Measurements from ENCODE around the gene SLC44A5. TPM values are rescaled to one million over a fixed set of nuclear protein-coding genes. Genes with fewer than 3 reads are reported as not detected.
"Not testable (repeated sequence)": the region's sequence is repeated elsewhere in the genome, so short reads cannot be mapped to it uniquely, and the experiment has no call there.

SLC44A5 gene
- total RNA-seq (5.9 TPM), polyA plus RNA-seq (0.77 TPM)

DNA sequence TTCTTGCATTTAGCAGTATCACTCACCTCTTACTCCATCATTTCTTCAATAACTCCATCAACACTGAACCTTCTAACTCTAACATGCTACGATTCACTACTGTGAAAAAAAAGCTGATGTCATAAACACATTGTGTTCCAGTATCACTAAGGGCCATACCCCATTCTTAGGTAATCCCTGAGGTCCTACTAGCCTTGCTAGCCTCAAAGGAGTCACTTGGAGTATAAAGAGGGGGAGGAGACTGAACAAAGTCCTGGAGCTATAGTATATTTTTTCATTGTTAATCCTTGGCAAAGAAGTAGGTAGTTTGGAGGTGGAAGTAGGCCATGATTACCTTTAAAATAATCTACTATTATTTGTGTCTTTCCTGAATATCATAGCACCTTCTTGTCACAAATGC lies at the start of gene SLC44A5:
TSS of gene SLC44A5 (minus strand) at position 101 of the 400 bp plus-strand sequence. CDS start 69,667 bp downstream, outside the sequence.
- H3K4me3 ChIP-seq (ENCODE audit: low read depth, low read length): no peak within 1 kb of the TSS
- WGBS: 67% methylated on average over 1 of the region's 1 CpG
- no peaks in the 10 kb centered on the region for H3K4me1 ChIP-seq (ENCODE audit: insufficient read depth)
- H3K36me3 ChIP-seq (ENCODE audit: insufficient read depth): no peaks in the 10 kb centered on the region
- no peak for DNase-seq (ENCODE audit: extremely low spot score)
- no peak within 1 kb of the TSS for H3K27ac ChIP-seq (ENCODE audit: low read depth)

GRCh38 chr1:75655931-75656330 lies 45.0 kb upstream of the SLC44A5 start:
- no peaks in the 10 kb centered on the region for H3K4me1 ChIP-seq (ENCODE audit: insufficient read depth)

DNA sequence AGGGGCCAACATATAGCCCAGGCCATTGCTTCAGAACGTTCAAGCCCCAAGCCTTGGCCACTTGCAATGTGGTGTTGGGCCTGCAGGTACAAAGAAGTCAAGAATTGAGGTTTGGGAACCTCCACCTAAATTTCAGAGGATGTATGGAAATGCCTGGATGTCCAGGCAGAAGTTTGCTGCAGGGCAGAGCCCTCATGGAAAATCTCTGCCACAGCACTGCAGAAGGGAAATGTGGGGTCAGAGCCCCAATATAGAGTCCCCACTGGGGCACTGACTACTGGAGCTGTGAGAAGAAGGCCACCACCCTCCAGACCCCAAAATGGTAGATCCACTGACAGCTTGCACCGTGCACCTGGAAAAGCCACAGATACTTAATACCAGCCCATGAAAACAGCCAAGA lies 36.3 kb upstream of the SLC44A5 start:
- H3K4me1 ChIP-seq (ENCODE audit: insufficient read depth); H3K36me3 ChIP-seq (ENCODE audit: insufficient read depth); DNase-seq (ENCODE audit: extremely low spot score); H3K27ac ChIP-seq (ENCODE audit: low read depth); H3K4me3 ChIP-seq (ENCODE audit: low read depth, low read length): not testable (repeated sequence)
- 65% methylated on average over 2 of the region's 2 CpGs for WGBS

More at GRCh38 chr1:75655931-75656330, 45.0 kb upstream of the SLC44A5 start:
- no peak overlapping the region for H3K27ac ChIP-seq (ENCODE audit: low read depth)
- no peaks in the 10 kb centered on the region for H3K36me3 ChIP-seq (ENCODE audit: insufficient read depth)
- no peak overlapping the region for H3K4me3 ChIP-seq (ENCODE audit: low read depth, low read length)
- 63% methylated on average over 1 of the region's 1 CpG for WGBS
- DNase-seq (ENCODE audit: extremely low spot score): no peak

- H3K36me3 ChIP-seq (ENCODE audit: insufficient read depth); DNase-seq (ENCODE audit: extremely low spot score); H3K4me3 ChIP-seq (ENCODE audit: low read depth, low read length); H3K4me1 ChIP-seq (ENCODE audit: insufficient read depth); H3K27ac ChIP-seq (ENCODE audit: low read depth): not testable (repeated sequence)
- 96% methylated on average over 2 of the region's 4 CpGs for WGBS
Observed at GRCh38 chr1:75645153-75645552, 34.2 kb upstream of the SLC44A5 start.

DNA sequence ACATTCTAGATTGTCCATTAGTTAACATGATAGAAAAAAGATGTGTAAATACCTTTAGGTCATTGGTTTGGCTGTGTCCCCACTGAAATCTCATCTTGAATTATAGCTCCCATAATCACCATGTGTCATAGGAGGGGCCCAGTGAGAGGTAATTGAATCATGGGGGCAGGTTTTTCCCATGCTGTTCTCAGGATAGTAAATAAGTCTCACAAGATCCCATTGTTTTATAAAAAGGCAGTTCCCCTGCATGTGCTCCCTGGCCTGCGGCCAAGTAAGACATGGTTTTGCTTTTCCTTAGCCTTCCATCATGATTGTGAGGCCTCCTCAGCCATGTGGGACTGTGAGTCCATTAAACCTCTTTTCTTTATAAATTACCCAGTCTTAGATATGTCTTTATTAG lies 32.5 kb upstream of the SLC44A5 start:
- H3K4me3 ChIP-seq (ENCODE audit: low read depth, low read length): no peak overlapping the region

GRCh38 chr1:75641325-75641724 lies 30.4 kb upstream of the SLC44A5 start:
- WGBS: 59% methylated on average over 3 of the region's 3 CpGs
- no peak overlapping the region for H3K4me3 ChIP-seq (ENCODE audit: low read depth, low read length)
- no peaks in the 10 kb centered on the region for H3K36me3 ChIP-seq (ENCODE audit: insufficient read depth)
- H3K4me1 ChIP-seq (ENCODE audit: insufficient read depth): no peaks in the 10 kb centered on the region
- no peak for DNase-seq (ENCODE audit: extremely low spot score)
- H3K27ac ChIP-seq (ENCODE audit: low read depth): no peak overlapping the region

More for the DNA sequence above, 32.5 kb upstream of the SLC44A5 start:
- WGBS: 55% methylated on average over 1 of the region's 1 CpG
- no peaks in the 10 kb centered on the region for H3K4me1 ChIP-seq (ENCODE audit: insufficient read depth)
- peak; percentile 6 for DNase-seq (ENCODE audit: extremely low spot score)
- H3K36me3 ChIP-seq (ENCODE audit: insufficient read depth): no peaks in the 10 kb centered on the region
- no peak overlapping the region for H3K27ac ChIP-seq (ENCODE audit: low read depth)

DNA sequence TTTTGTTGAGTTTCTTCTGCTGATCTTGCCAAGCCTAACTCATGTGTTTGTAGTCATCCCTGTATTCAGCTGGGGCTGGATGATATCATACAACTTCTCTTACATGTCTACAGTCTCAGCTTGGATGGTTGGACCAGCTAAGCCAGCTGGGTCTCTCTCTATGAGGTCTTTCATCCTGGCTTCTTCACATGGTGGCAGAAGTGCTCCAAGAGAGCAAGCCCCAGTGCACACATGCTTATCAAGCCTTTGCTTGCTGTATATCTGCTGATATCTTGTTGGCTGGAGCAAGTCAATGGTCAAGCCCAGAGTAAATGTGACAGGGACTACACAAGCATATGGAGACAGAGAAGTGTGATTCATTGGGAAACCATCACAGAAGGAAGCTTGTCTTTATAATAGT lies 29.2 kb upstream of the SLC44A5 start:
- DNase-seq (ENCODE audit: extremely low spot score): no peak
- Histone ChIP-seq H3K4me1 (ENCODE audit: insufficient read depth) (no peaks in the 10 kb centered on the region), H3K27ac (ENCODE audit: low read depth) (no peak overlapping the region), H3K4me3 (ENCODE audit: low read depth, low read length) (no peak overlapping the region), H3K36me3 (ENCODE audit: insufficient read depth) (no peaks in the 10 kb centered on the region)

DNA sequence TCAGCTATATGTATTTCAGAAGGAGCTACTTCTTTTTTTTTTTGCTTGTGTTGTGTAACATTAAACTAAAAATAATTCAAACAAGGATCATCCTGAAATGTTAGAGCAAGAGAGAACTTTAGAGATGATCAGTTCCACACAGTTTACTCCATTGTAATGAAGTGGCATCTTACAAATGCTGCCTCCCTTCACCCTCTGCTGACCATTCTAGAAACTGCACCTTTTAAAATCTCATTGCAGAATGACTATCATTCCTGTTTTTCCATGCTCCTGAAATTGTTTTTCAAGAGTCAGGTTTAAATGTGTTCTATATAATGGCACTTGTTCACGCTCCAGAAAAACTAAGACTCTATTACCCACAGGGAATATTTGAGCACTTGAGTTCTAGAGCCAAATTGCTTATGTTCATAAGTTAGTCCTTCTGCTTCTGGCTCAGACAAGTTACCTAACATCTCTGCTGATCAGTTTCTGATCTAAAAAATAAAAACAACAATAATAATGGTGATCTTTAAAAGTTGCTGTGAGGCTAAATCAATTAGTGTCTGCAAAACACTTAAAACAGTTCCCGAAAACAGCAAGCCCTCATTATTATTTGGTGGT lies 21.5 kb upstream of the SLC44A5 start:
- H3K27ac ChIP-seq (ENCODE audit: low read depth): no peak overlapping the region
- no peak overlapping the region for H3K4me3 ChIP-seq (ENCODE audit: low read depth, low read length)
- H3K36me3 ChIP-seq (ENCODE audit: insufficient read depth): no peaks in the 10 kb centered on the region
- no peak for DNase-seq (ENCODE audit: extremely low spot score)
- 43% methylated on average over 2 of the region's 2 CpGs for WGBS
- H3K4me1 ChIP-seq (ENCODE audit: insufficient read depth): no peaks in the 10 kb centered on the region

- Histone ChIP-seq H3K4me1 (ENCODE audit: insufficient read depth) (no peaks in the 10 kb centered on the region), H3K4me3 (ENCODE audit: low read depth, low read length) (no peak overlapping the region), H3K27ac (ENCODE audit: low read depth) (no peak overlapping the region), H3K36me3 (ENCODE audit: insufficient read depth) (no peaks in the 10 kb centered on the region)
- WGBS: 74% methylated on average over 1 of the region's 1 CpG
- no peak for DNase-seq (ENCODE audit: extremely low spot score)
Observed at GRCh38 chr1:75630998-75631397, 20.1 kb upstream of the SLC44A5 start.

DNA sequence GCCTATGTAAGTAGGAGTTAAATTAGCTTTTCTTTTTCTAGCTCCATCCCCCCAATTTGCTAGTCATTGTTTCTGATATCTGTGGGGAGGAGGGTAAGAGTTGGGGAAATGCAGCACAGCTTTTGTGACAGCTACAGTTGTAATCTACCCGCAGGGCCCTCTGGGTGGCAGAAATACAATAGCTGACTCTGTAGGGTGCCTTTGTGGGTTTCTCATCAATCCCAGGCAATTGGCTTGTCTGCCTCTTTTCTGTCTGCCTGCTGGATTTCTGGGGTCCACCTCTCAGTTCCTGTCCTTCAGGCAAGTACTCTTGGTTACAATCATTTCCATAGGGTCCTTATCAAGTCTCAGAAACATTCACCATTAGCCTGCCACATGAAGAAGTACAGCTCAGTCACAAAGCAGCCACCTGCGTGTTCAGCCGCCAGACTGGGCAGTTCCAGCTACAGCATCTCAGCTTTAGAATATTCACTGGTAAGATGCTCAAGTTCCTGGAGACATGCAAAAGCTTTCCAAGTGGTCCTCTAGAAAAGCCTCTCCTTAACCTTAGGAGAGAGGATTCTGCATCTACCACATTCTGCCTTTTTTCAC lies 19.2 kb upstream of the SLC44A5 start:
- H3K36me3 ChIP-seq (ENCODE audit: insufficient read depth): no peaks in the 10 kb centered on the region
- no peak overlapping the region for H3K27ac ChIP-seq (ENCODE audit: low read depth)
- no peak for DNase-seq (ENCODE audit: extremely low spot score)
- no peak overlapping the region for H3K4me3 ChIP-seq (ENCODE audit: low read depth, low read length)
- H3K4me1 ChIP-seq (ENCODE audit: insufficient read depth): no peaks in the 10 kb centered on the region
- WGBS: 41% methylated on average over 3 of the region's 3 CpGs

- no peaks in the 10 kb centered on the region for H3K36me3 ChIP-seq (ENCODE audit: insufficient read depth)
- no peaks in the 10 kb centered on the region for H3K4me1 ChIP-seq (ENCODE audit: insufficient read depth)
- no peak overlapping the region for H3K4me3 ChIP-seq (ENCODE audit: low read depth, low read length)
- WGBS: 78% methylated on average over 3 of the region's 3 CpGs
- DNase-seq (ENCODE audit: extremely low spot score): no peak
- H3K27ac ChIP-seq (ENCODE audit: low read depth): no peak overlapping the region
Observed at GRCh38 chr1:75625795-75626194, 14.9 kb upstream of the SLC44A5 start.

DNA sequence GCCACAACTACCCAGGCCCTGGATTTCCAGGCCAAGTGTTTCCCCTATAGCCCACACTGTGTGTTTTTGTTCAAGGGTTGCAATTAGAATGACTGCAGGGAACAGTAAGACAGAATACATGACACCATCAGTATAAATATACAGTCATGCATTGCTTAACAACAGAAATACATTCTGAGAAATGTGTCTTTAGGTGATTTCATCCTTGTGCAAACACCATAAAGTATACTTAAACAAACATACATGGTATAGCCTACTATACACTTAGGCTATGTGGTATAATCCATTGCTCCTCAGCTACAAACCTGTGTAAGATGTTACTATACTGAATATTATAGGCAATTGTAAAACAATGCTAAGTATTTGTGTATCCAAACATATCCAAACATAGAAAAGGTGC lies 7.5 kb upstream of the SLC44A5 start:
- no peaks in the 10 kb centered on the region for H3K4me1 ChIP-seq (ENCODE audit: insufficient read depth)
- no peak for DNase-seq (ENCODE audit: extremely low spot score)

GRCh38 chr1:75616436-75617433 lies 5.8 kb upstream of the SLC44A5 start:
- Histone ChIP-seq H3K4me1 (ENCODE audit: insufficient read depth) (no peaks in the 10 kb centered on the region), H3K36me3 (ENCODE audit: insufficient read depth) (no peaks in the 10 kb centered on the region), H3K4me3 (ENCODE audit: low read depth, low read length) (peak overlapping the region; percentile 49), H3K27ac (ENCODE audit: low read depth) (no peak overlapping the region)
- no peak for DNase-seq (ENCODE audit: extremely low spot score)
- WGBS: 5% methylated on average over 39 of the region's 39 CpGs

More for the DNA sequence above, 7.5 kb upstream of the SLC44A5 start:
- Histone ChIP-seq H3K27ac (ENCODE audit: low read depth) (no peak overlapping the region), H3K4me3 (ENCODE audit: low read depth, low read length) (no peak overlapping the region), H3K36me3 (ENCODE audit: insufficient read depth) (no peaks in the 10 kb centered on the region)

Measured in urinary bladder (tissue), 4 donors.